ENCODE data around the gene HPX. TPM values are rescaled to one million over a fixed set of nuclear protein-coding genes. Genes with fewer than 3 reads are reported as not detected.

HPX gene
- total RNA-seq, 1 donor from 2014 or later: 1.1 TPM

DNA sequence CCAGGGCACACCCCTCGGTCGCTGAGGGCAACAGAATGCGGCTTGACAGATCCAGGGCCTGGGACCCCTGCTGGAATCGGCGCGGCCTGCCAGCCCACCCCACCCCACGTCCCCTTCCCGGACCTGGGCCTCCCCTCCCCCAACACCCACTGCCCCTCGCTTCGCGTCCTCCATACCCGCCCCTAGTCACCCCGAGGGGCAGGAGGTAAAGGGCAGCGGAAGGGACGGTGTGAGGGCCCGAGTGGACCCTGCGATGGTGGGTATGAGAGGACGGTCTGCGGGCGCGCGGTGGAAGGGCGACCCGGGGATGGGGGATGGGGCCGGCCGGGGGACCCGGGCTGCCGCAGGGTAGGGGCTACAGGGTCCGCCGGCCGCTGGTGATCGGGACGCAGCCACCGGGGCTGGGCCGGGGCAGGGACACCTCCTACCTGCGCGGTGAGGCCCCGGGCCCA, 22.2 kb downstream of the HPX start:
- DNase-seq (ENCODE audit: low spot score): no peak

DNA sequence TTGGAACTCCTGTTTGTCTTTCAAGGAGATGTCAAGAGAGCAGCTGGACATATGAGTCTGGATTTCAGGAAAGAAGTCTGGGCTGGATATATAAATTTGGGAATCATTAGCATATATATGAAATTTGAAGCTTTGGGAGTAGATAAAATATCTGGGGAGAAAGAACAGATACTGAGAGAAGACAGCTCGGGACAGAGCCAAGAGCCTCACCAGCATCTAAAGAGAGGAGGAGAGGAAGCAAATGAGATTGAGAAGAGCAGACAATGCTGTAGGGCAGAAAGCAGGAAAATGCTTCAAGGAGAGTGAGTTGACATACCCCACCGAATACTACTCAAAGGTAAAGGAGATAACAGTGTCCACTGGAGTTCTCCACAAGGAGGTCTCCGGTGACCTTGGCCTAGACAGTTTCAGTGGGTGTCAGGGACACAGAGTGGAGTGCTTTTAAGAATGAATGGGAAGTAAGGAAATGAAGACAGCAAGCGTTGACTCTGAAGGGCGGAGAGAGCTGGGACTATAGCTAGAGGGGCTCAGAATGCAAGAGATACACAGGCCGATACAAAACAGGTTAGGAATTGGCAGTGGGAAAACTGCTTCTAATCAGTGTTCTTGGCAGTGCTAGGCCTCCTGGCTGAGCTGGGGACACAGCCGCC, 22.8 kb downstream of the HPX start:
- no peak for DNase-seq (ENCODE audit: low spot score)

DNA sequence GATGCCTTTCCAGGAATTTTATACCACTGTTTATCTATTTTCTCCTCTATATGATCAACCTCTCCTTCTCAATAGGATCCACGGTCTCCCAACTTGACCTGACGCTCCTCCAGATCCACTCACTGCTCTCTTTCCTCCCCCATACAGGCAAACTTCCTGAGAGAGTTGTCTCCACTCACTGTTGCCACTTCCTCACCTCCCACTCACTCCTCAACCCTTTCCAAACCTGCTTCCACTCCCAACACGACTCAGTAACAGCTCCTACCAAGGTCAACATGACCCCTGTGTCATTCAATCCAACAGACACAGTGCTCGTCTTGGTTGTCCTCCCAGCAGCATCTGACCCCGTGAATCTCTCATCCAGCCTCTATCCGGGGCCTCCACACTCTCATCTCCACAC, 25.0 kb downstream of the HPX start:
- no peak for DNase-seq (ENCODE audit: low spot score)

DNA sequence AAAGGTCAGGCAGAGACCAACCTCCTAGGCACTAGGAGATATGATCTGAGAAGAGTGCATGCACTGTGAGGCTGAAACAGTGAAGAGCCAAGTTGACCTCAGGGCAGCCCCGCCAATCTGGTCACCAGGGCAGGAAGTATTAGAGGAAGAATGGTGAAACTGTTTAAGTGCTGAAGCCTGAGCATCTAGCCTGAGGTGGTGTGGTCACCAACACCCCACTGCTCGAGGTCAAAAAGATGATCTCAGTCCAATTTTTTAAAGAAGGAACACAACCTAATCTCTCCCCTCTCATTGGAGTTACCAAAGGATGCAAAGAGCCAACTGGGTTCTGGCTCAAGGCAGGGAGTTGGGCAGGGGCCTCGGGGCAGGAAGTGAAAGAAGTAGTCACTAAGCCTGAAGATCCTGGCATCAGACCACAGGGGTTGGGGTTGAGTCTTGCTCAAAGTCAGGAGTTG, 25.9 kb downstream of the HPX start:
- DNase-seq (ENCODE audit: low spot score): no peak

DNA sequence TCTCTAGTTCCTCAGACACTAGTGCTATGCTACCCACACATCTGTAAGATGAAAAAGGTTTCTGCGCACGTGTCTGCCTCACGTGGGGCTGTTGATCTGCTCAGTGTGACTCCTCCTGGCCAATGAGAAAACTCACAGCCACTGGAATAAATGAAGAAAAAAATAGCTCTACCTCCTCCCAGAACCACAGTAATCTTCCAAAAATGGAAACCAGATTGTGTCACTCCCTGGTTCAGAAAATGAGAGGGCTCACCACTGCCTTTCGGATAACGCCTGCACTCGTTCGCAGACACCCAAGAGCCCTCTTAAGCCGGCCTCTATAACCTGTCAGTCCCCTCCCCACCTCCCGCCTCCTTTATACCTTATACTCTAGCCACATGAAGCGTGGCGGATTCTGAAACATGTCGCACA, 27.0 kb downstream of the HPX start:
- DNase-seq (ENCODE audit: low spot score): peak; percentile 30

DNA sequence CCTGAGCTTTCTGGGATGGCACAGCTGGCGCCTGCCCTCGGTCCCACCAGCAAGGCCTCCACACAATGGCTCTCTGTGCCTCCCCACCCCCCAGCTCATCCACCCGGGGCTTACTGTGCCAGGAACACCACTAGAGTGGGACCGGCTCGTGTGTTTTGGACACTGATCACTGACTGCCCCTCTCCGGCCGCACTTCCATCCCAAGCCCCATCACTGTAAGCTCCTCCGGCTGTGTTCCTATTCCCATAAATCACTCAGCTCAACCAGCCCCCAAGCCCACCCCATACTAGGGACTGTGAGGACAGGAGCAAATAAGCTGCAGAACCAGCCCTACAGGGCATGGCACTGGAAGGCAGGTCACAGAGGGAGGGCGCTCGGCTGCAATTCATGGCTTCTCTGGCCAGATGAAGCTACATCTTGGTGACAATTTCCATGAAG, 29.2 kb downstream of the HPX start:
- peak; percentile 68 for DNase-seq (ENCODE audit: low spot score)

DNA sequence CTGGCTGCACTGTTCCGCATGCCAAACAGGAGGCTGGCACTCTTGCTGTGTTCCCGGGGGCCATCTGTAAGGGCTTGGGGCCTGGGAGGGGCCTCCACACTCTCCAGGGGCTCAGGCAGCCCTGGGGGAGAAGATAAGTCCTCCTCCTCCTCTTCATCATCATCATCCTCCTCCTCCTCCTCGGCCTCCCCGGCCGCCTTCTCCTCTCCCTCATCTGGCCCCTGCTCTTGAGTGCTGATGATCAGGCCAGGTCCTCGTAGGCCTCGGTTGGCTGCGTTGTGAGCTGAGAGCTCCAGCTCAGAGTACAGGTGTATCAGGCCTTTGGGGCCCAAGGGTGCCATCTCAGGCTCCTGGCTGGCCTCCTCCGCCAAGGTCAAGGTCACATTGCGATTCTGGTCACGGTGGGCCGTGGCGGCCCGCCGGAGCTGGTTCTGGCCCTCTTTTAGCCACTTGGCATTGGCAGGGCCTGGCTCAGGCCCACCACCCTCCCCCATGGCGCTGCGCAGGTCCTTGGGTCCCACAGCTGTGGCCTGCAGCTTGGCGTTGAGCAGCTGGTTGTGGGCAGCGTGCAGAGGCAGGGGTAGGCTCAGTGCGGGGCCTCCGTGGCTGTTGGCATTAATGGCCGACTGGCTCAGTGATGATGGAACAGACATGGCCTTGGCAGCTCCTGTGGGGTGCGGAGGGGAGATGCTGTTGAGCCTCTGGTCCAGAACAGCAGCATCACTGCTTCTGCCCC, 29.9 kb downstream of the HPX start:
- DNase-seq (ENCODE audit: low spot score): peak; percentile 83

DNA sequence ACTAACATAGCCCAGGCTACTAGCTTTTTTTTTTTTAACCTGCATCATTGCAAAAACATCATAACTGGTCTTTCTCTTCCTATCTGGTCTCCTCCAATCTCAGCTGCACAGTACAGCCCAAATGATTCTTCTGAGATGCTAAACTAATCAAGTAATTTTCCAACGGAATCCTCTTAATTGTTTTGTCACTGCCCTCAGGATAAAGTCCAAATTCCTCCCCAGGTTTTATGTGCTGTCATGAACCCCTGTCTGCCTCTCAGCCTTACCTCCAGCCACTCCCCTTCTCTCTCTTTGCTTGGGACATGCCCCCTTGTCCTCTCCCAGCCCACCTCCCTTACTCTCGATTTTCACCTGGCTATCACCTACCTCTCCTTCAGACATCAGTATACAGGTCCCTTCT, 34.4 kb downstream of the HPX start:
- no peak for DNase-seq (ENCODE audit: low spot score)

DNA sequence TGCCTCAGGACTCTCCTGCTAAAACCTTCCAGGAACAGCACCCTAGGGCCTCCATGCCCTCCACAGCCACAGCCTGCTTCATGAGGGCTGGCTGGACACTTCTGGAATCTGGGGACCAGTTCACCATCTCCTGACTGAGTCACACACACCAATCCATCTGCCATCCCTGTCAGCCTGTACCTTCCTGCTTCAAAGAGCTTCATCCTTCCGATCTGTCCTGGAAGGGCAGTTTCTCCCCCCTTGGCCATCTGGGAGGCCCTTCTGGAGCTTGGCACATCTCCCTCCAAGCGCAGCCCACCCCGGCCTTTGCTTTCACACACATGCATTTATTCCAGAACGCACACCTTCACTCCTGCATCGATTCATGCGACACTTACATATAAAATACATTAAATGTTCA, 34.9 kb downstream of the HPX start:
- peak; percentile 28 for DNase-seq (ENCODE audit: low spot score)

DNA sequence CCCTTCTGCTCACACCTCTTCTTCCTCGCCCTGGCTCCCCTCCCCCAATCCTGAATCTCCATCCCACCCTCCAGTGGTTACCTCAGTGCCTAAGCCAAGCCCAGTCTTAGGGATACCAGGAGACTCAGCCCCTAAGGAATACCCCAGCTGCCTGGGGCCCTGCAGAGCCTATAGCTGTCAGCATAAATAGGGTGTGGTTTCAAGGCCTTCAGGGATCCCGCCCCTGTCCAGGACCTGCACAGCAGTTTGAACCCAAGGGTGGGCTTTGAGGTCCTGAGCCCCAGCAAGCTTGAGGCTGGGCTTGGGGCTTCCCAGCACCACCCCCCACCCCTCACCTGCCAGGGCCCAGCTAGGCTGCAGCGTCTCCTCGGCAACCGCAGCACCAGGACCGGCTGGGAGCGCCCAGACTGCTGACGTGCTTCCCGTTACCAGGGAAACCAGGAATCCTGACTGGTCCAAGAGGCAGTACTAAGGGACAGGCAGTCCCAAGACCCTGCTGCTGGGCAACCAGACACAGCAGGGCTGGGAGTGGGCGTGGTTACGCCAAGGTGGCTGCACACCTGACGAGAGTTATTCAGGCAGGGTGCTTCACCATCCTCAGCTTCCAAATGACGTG, 35.6 kb downstream of the HPX start:
- DNase-seq (ENCODE audit: low spot score): peak; percentile 83

DNA sequence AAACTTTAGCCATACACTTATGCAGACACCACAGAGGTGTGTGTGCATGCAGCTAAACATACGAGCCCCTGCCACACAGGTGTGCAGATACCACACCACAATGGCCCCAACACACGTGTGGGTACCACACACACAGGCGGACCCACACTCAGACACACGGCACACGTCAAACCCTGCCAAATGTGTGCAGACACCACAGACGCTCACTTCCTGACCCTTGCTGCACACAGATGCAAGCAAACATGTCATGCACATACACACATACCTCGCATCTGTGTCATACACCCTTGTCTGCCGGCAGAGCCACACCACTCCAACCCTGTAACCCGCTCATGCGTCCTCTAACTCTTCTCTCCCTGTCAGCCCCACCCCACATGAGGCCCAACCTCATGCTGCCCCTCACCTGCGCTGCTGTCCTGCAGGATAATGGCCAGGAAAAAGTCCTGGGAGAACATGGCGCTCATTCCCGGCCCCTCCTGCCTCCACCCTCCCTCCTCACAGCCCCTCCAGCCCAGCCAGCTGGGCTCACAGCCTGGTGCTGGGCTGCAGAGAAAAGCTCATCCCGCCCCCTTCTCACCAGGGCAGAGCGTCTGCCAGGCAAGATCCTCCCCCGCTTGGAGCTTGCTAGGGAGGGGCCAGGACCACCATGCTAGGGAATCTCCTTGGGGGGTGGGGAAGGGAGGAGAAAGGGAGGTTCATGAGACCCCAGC, 36.3 kb downstream of the HPX start:
- peak; percentile 83 for DNase-seq (ENCODE audit: low spot score)

DNA sequence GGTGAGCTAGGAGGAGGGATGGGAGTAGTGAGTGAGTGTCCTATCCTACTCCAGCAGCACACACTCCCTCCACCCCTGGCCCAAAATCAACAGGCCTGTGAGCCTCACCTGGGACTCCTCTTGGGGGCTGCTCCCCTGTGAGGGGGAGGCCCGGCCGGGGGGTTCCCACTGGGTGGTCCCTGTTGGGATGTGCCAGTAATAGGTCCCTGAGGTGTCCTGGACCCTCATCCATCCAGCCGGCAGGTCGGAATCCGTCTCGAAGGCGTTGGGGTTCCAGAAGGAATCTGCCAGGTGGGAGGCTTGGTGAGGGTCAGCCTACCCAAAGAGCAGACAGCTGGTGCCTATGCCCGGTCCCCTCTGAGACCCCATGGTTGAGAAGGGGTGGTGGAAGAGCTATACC, 37.2 kb downstream of the HPX start:
- peak; percentile 69 for DNase-seq (ENCODE audit: low spot score)

DNA sequence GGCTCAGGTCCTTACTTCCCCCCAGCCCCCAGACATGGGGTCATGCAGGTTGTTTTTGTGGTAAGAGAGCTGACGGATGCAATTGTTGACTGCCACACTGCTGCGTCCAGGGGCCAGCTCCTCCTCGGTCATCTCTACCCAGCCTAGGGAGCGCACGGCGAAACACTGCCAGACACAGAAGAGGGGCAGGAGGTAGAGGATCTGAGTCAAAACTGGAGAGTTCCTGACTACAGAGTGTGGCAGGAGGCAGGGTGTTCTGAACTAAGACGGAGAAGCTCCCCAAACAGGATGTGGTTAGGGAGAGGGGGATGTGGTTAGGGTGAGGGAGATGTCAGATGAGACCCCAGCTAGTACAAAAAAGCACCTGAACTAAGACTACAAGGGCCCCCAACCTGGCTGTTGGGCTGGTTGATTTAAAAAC, 38.2 kb downstream of the HPX start:
- DNase-seq (ENCODE audit: low spot score): peak; percentile 57

DNA sequence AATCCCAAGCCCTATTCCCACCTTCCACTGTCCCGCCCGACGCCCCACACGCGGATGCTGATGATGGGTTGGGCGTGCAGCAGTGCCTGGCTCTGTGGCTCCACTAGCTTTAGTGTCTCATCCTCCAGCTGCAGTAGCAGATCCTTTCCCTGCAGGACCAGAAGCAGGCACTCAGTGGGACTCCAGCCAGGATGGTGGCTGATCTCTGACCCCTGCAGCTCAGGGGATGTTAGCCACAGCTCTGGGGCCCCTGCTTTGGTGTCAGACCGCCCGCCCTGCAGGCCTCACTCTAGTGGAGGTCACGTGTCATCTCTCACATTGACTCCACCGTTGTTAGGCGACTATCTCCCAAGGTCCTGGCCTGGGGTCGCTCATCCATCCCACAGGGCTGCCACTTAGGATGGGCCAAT, 38.7 kb downstream of the HPX start:
- peak; percentile 81 for DNase-seq (ENCODE audit: low spot score)

DNA sequence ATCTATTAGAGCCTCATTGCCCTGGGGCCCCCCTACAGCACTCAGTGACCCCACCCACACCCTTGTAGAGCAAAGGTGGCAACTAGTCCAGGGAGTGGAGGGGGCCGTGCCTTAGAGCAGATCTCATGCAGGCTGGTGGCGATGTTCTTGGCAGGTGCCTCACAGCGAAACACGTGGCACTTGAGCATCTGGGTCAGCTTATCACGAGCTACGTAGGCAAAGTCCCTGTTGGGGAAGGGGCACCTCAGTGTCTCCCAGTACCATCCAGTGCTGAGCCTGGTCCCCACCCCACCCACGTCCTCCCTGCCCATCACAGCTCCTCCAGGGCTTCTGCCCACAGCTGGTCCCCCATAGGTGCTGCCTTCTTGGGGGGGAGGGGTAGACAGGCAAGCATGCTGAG, 39.3 kb downstream of the HPX start:
- no peak for DNase-seq (ENCODE audit: low spot score)

DNA sequence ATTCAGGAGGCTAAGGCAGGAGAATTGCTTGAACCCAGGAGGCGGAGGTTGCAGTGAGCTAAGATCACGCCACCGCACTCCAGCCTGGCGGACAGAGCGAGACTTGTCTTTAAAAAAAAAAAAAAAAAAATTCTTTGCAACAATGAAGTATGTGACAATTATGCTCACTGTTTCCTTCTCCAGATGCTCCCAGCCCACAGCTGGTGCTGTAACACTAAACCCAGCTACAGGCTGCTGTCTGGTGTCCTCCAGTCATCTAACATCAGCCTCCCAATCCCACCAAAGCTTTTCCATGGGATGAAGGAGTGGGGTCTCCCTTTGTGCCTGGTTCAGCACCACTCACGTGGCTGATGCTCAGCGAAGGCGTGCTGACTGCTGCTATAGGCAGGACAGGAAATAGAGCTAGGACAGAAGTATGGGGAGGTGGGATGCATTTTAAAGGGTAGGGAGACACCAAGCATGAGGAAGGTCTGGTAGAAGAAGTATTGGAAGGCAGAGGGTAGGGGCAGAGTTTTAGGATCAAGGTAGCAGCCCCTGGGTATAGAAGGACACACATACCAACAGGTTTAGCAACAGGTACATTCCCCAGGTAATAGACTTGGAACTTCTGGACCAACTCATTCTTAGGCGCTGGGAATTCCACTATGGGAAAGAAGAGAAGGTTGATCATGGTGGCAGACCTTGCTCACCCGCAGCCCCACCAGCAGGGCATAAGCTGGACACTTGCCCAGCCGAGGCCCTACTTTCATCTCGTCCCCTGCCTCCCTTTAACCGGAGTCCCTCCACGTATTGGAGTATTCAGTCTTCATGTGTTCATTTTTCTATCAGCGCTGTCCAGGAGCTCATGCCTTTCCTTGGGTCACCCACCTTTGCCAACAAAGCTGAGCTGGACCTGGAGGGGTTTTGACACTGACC, 40.1 kb downstream of the HPX start:
- DNase-seq (ENCODE audit: low spot score): no peak

DNA sequence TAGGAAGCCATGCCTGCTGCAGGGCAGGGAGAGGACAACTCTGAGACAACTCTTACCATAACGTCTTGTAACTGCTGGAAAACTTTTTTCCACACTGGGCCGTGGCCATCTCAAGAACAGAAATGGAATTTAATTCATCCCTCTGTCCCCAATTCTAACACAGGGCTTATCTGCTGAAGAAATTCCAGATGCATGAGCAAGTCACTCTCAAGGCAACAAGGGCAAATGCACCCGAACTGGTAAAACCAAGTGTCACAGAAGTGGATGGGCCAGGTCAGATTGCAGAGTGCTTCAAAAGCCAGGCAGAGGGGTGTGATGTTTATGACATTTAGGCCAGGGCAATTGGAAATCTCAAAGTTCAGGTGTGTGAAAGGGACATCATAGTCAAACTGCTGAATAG, 43.2 kb downstream of the HPX start:
- DNase-seq (ENCODE audit: low spot score): peak; percentile 37

DNA sequence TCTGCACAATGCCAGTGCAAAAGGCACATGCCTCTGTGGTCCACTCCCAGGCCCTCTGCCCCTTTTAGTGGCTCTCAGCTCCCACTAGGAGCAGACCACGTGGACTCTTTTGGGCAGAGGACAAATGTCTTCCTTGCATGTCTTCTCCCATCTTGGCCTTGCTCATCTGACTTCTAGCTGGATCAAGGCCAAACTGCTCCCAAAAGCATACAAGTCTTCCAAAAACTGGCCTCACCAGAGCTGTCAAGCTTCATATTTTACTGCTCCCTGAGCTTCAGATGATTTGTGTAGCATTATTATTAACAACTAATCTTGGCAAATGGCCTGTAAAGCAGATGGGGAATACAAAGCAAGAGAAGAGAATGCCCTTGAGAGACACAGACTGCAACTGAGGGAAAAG, 43.6 kb downstream of the HPX start:
- DNase-seq (ENCODE audit: low spot score): peak; percentile 26

DNA sequence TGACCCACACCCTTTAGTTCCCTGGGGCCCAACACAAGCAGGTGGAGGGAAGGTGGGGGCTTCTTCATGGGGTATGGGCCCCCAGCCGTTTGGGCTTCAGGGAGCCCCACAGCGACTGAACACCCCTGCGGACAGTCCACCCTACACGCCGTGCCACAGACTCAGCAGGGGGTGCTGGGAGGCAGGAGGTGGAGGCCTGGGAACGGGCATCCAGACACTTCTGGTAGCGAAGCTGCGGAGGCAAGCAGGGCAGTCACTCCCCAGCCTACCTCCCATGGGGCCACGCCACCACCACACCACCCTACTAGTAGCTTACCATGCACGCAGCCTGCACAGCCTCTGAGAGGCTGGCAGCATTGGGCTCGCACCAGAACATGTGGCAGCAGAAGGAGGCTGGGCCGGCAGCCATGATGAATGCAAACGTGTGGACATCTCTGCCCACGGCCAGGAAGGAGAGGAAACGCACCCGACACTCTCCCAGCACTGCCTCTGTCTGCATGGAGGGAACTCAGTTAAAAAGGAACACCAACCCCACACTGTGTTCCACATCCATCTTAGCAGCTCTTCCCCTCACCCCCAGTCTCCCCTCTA, 45.2 kb downstream of the HPX start:
- no peak for DNase-seq (ENCODE audit: low spot score)

DNA sequence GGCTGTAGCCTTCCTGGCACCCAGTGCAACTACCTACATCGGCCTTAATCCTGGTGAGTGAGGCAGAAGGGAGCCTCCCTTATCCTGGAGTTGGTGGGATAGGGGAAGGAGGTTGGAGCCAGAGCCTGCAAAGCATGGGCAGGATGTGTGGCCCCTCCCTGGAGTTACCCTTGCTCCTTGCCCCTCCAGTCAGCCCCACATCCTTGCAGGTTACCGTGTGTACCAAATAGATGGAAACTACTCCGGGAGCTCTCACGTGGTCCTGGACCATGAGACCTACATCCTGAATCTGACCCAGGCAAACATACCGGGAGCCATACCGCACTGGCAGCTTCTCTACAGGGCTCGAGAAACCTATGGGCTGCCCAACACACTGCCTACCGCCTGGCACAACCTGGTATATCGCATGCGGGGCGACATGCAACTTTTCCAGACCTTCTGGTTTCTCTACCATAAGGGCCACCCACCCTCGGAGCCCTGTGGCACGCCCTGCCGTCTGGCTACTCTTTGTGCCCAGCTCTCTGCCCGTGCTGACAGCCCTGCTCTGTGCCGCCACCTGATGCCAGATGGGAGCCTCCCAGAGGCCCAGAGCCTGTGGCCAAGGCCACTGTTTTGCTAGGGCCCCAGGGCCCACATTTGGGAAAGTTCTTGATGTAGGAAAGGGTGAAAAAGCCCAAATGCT, 46.7 kb downstream of the HPX start:
- DNase-seq (ENCODE audit: low spot score): no peak

Data from mesenteric fat pad (tissue), 1 donor.